PC-3 (cell line): Measurements from ENCODE around the gene RENBP. TPM values are rescaled to one million over a fixed set of nuclear protein-coding genes. Genes with fewer than 3 reads are reported as not detected.

ENCODE experiments used
- ATAC-seq: fragments of 200-7000 bp; cut with Tn5 transposase; 2 replicates; pipeline ENCODE4 v1.9.1; 2020; ENCODE audit warnings: mild to moderate bottlenecking, moderate library complexity
- BruUV-seq: library from RNA; stranded (reverse); fragments of 400-500 nt; replicated peaks from 2 replicates; lab custom pipeline; 2021; lab: Mats Ljungman, UMichigan
- CTCF ChIA-PET: fragments of 300-600 bp; sonication (Branson Sonifier 250); formaldehyde crosslinking; loops from one replicate; lab custom pipeline; 2022; ENCODE audit warnings: antibody characterized with exemption; lab: Charles Lee
- POLR2A ChIA-PET: fragments of 300-600 bp; sonication (Branson Sonifier 250); formaldehyde crosslinking; loops from one replicate; lab custom pipeline; 2022; ENCODE audit warnings: antibody characterized with exemption; ENCODE audit not compliant: unreplicated experiment; lab: Charles Lee
- DNase-seq: peaks from one replicate; pipeline ENCODE4 v3.0.0-alpha.2; 2015
- H2AFZ ChIP-seq: fragments of 300-600 bp; sonication (generic); 2 replicates; pipeline ENCODE4 v1.6.0; 2016; ENCODE audit warnings: antibody characterized with exemption, low read length
- H3F3A ChIP-seq: fragments of 300-600 bp; sonication (generic); one replicate; pipeline ENCODE4 v1.6.0; 2017; ENCODE audit warnings: antibody characterized with exemption, low read length, control low read depth, mild to moderate bottlenecking; ENCODE audit not compliant: unreplicated experiment
- H3K27ac ChIP-seq: fragments of 300-600 bp; sonication (generic); 2 replicates; pipeline ENCODE4 v1.5.1; 2016; ENCODE audit warnings: mild to moderate bottlenecking, low read length
- H3K27me3 ChIP-seq: fragments of 300-600 bp; sonication (generic); 2 replicates; pipeline ENCODE4 v1.6.1; 2016; ENCODE audit warnings: low read length, mixed read lengths
- H3K36me3 ChIP-seq: fragments of 300-600 bp; sonication (generic); 2 replicates; pipeline ENCODE4 v1.6.1; 2016; ENCODE audit warnings: low read depth, mixed run types, low read length, mixed read lengths
- H3K4me1 ChIP-seq: fragments of 300-600 bp; sonication (generic); 2 replicates; pipeline ENCODE4 v1.5.1; 2016; ENCODE audit warnings: low read length; ENCODE audit not compliant: insufficient read depth
- H3K4me2 ChIP-seq: fragments of 300-600 bp; sonication (generic); 2 replicates; pipeline ENCODE4 v1.6.0; 2016; ENCODE audit warnings: low read length
- H3K4me3 ChIP-seq: fragments of 300-600 bp; sonication (generic); 2 replicates; pipeline ENCODE4 v1.5.1; 2016; ENCODE audit warnings: mild to moderate bottlenecking, low read length, mixed read lengths
- H3K79me2 ChIP-seq: fragments of 300-600 bp; sonication (generic); 2 replicates; pipeline ENCODE4 v1.6.1; 2017; ENCODE audit warnings: low read length, mixed read lengths
- H3K9ac ChIP-seq: fragments of 300-600 bp; sonication (generic); 2 replicates; pipeline ENCODE4 v1.6.0; 2016; ENCODE audit warnings: mild to moderate bottlenecking, low read length
- H3K9me2 ChIP-seq: fragments of 300-600 bp; sonication (generic); replicated peaks from 2 replicates; pipeline ENCODE4 v1.6.1; 2016; ENCODE audit warnings: mixed run types, low read length, mixed read lengths
- H3K9me3 ChIP-seq: fragments of 300-600 bp; sonication (generic); 2 replicates; pipeline ENCODE4 v1.6.1; 2016; ENCODE audit warnings: low read length, mixed read lengths
- H4K20me1 ChIP-seq: fragments of 300-600 bp; sonication (generic); 2 replicates; pipeline ENCODE4 v1.6.1; 2016; ENCODE audit warnings: low read length, mixed read lengths
- CTCF ChIP-seq: fragments of 300-600 bp; sonication (generic); conservative IDR thresholded peaks from 2 replicates; pipeline ENCODE4 v1.5.1; 2017; ENCODE audit warnings: antibody characterized with exemption, low read depth, mild to moderate bottlenecking, low read length
- EZH2 ChIP-seq: fragments of 300-600 bp; sonication (generic); IDR thresholded peaks from one replicate; pipeline ENCODE4 v1.6.1; 2017; ENCODE audit warnings: antibody characterized with exemption, mild to moderate bottlenecking, low read length; ENCODE audit not compliant: unreplicated experiment
- EZH2phosphoT487 ChIP-seq: fragments of 300-600 bp; sonication (generic); IDR thresholded peaks from 2 replicates; pipeline ENCODE4 v1.6.1; 2018; ENCODE audit warnings: mild to moderate bottlenecking, antibody characterized with exemption, low read length, borderline replicate concordance
- intact Hi-C: fragments of 100-400 bp; cut with micrococcal nuclease; formaldehyde crosslinking; loops from 2 replicates; pipeline ENCODE4 v1.9.0; 2023
- total RNA-seq: library from RNA; depleted of rRNA; stranded (reverse); fragments of >200 nt; gene quantifications from 2 replicates; pipeline ENCODE4 v1.2.3, GENCODE V29; 2014

The RENBP gene
- total RNA-seq, 1 experiment from 2014 or later = not detected

- no peak overlapping the region for H3K4me3 ChIP-seq
- BruUV-seq = no TSS peak
- no peak overlapping the region for H3K4me2 ChIP-seq
- H3K79me2 ChIP-seq = no peaks in the 10 kb centered on the region
- TF ChIP-seq CTCF = peak; percentile 93
- TF ChIP-seq EZH2phosphoT487 = no peak
- TF ChIP-seq EZH2 = no peak
- peak; percentile 84 for DNase-seq
- no peaks in the 10 kb centered on the region for H3F3A ChIP-seq
- H4K20me1 ChIP-seq = no peaks in the 10 kb centered on the region
- intact Hi-C loops = loop anchor here (1.0 to 2.0 kb wide), 3 partner anchors 18 to 183 kb away; partner anchors contain the start of gene PLXNB3
- ChIA-PET POLR2A (no interaction called here), CTCF (interaction anchor here (0.5 to 1.0 kb wide), 8 partner anchors 19 to 220 kb away, joined by 3 to 16 read pairs (median 5); no protein-coding TSS in a partner anchor)
- no peaks in the 10 kb centered on the region for H3K4me1 ChIP-seq
- H3K9me2 ChIP-seq = no peaks in the 10 kb centered on the region
- no peaks in the 10 kb centered on the region for H3K27me3 ChIP-seq
- no peak overlapping the region for H3K9ac ChIP-seq
- H3K27ac ChIP-seq = no peak overlapping the region
- ATAC-seq = peak; percentile 88
- H3K9me3 ChIP-seq = no peaks in the 10 kb centered on the region
- peaks cover 13% of the 10 kb centered on the region; the same call in 1 of the 2 replicates for H3K36me3 ChIP-seq
- H2AFZ ChIP-seq = no peak overlapping the region
Measured at GRCh38 chrX:153947009-153947769, 2.7 kb upstream of the RENBP start.

- Histone ChIP-seq H2AFZ (no peak overlapping the region), H3K4me1 (no peaks in the 10 kb centered on the region), H3K9me3 (no peaks in the 10 kb centered on the region), H3K9me2 (no peaks in the 10 kb centered on the region), H3K27me3 (no peaks in the 10 kb centered on the region), H3K9ac (no peak overlapping the region), H4K20me1 (no peaks in the 10 kb centered on the region), H3K27ac (no peak overlapping the region), H3F3A (no peaks in the 10 kb centered on the region), H3K4me3 (no peak overlapping the region), H3K79me2 (no peaks in the 10 kb centered on the region), H3K36me3 (peaks cover 9% of the 10 kb centered on the region; the same call in 1 of the 2 replicates), H3K4me2 (no peak overlapping the region)
- TF ChIP-seq EZH2 (no peak), CTCF (no peak), EZH2phosphoT487 (no peak)
- ChIA-PET POLR2A (no interaction called here), CTCF (interaction anchor here (0.6 to 1.1 kb wide), 3 partner anchors 11 to 180 kb away, joined by 3 to 6 read pairs (median 3); partner anchors contain the start of gene NAA10)
- no TSS peak for BruUV-seq
- DNase-seq (no peak), ATAC-seq (no peak)
- intact Hi-C loops = loop anchor here (2.0 kb wide), 1 partner anchor 17 kb away; no protein-coding TSS in a partner anchor
Measured at GRCh38 chrX:153945956-153946943, 1.8 kb upstream of the RENBP start.
